H9 (cell line): ENCODE results near the gene DMXL2. TPM values are rescaled to one million over a fixed set of nuclear protein-coding genes. Genes with fewer than 3 reads are reported as not detected.

Experiments
- DNase-seq: peaks from one replicate; pipeline ENCODE4 v3.0.0-alpha.2; 2017
- H2AFZ ChIP-seq: one replicate; pipeline ENCODE4 v1.6.1; 2013; ENCODE audit warnings: mild to moderate bottlenecking, low read length, control low read depth, moderate library complexity
- H2AK5ac ChIP-seq: 2 replicates; pipeline ENCODE4 v1.6.1; 2013; ENCODE audit warnings: low read length, control low read depth, mixed read lengths; ENCODE audit not compliant: insufficient read length
- H2BK120ac ChIP-seq: one replicate; pipeline ENCODE4 v1.6.1; 2013; ENCODE audit warnings: low read depth, mild to moderate bottlenecking, low read length, control low read depth, inconsistent platforms; ENCODE audit not compliant: poor library complexity, severe bottlenecking
- H2BK12ac ChIP-seq: 2 replicates; pipeline ENCODE4 v1.6.1; 2013; ENCODE audit warnings: low read length, control low read depth, mixed read lengths, low read depth; ENCODE audit not compliant: insufficient read length
- H2BK15ac ChIP-seq: 2 replicates; pipeline ENCODE4 v1.6.1; 2013; ENCODE audit warnings: low read depth, low read length, control low read depth
- H2BK20ac ChIP-seq: one replicate; pipeline ENCODE4 v1.6.1; 2013; ENCODE audit warnings: low read depth, mild to moderate bottlenecking, low read length, control low read depth, inconsistent platforms; ENCODE audit not compliant: poor library complexity, severe bottlenecking
- H2BK5ac ChIP-seq: 2 replicates; pipeline ENCODE4 v1.6.1; 2013; ENCODE audit warnings: low read length, control low read depth, mixed read lengths; ENCODE audit not compliant: insufficient read length
- H3K14ac ChIP-seq: 2 replicates; pipeline ENCODE4 v1.6.1; 2013; ENCODE audit warnings: low read length, control low read depth; ENCODE audit not compliant: insufficient read depth
- H3K18ac ChIP-seq: 2 replicates; pipeline ENCODE4 v1.6.1; 2013; ENCODE audit warnings: low read depth, mild to moderate bottlenecking, mixed read lengths, low read length, control low read depth; ENCODE audit not compliant: insufficient read length
- H3K23ac ChIP-seq: 2 replicates; pipeline ENCODE4 v1.6.1; 2013; ENCODE audit warnings: low read length, control low read depth, mixed read lengths, low read depth; ENCODE audit not compliant: insufficient read length
- H3K23me2 ChIP-seq: 2 replicates; pipeline ENCODE4 v1.6.1; 2013; ENCODE audit warnings: low read depth, mild to moderate bottlenecking, mixed read lengths, low read length, control low read depth; ENCODE audit not compliant: insufficient read length, poor library complexity, severe bottlenecking
- H3K27ac ChIP-seq: 2 replicates; pipeline ENCODE4 v1.5.1; 2013; ENCODE audit warnings: low read length, control low read depth, mixed read lengths, low read depth; ENCODE audit not compliant: insufficient read length
- H3K27me3 ChIP-seq: 2 replicates; pipeline ENCODE4 v1.6.1; 2013; ENCODE audit warnings: low read length, control low read depth, inconsistent platforms; ENCODE audit not compliant: insufficient read depth
- H3K4ac ChIP-seq: 2 replicates; pipeline ENCODE4 v1.6.1; 2013; ENCODE audit warnings: low read depth, mild to moderate bottlenecking, control low read depth, inconsistent platforms, low read length, moderate library complexity
- H3K4me1 ChIP-seq: 2 replicates; pipeline ENCODE4 v1.6.1; 2013; ENCODE audit warnings: low read length, control low read depth, inconsistent platforms; ENCODE audit not compliant: insufficient read depth
- H3K4me2 ChIP-seq: 2 replicates; pipeline ENCODE4 v1.6.1; 2013; ENCODE audit warnings: low read length, control low read depth, mixed read lengths; ENCODE audit not compliant: insufficient read length, insufficient read depth
- H3K56ac ChIP-seq: 2 replicates; pipeline ENCODE4 v1.6.1; 2013; ENCODE audit warnings: low read depth, mild to moderate bottlenecking, mixed read lengths, low read length, control low read depth; ENCODE audit not compliant: insufficient read length
- H3K79me1 ChIP-seq: 2 replicates; pipeline ENCODE4 v1.6.1; 2013; ENCODE audit warnings: low read depth, mild to moderate bottlenecking, moderate library complexity, low read length, control low read depth, inconsistent platforms; ENCODE audit not compliant: insufficient read depth, poor library complexity, severe bottlenecking
- H3K79me2 ChIP-seq: 2 replicates; pipeline ENCODE4 v1.6.1; 2013; ENCODE audit warnings: low read length, control low read depth, inconsistent platforms; ENCODE audit not compliant: insufficient read depth
- H3K9ac ChIP-seq: 2 replicates; pipeline ENCODE4 v1.6.1; 2013; ENCODE audit warnings: low read length, control low read depth, mixed read lengths; ENCODE audit not compliant: insufficient read length; ENCODE audit errors: extremely low read depth
- H3K9me3 ChIP-seq: one replicate; pipeline ENCODE4 v1.6.1; 2013; ENCODE audit warnings: low read depth, low read length, inconsistent platforms; ENCODE audit not compliant: control insufficient read depth
- H3T11ph ChIP-seq: one replicate; pipeline ENCODE4 v1.6.1; 2013; ENCODE audit warnings: mild to moderate bottlenecking, low read length, control low read depth, inconsistent platforms
- H4K20me1 ChIP-seq: one replicate; pipeline ENCODE4 v1.6.1; 2013; ENCODE audit not compliant: control insufficient read depth, insufficient read length, insufficient read depth
- H4K5ac ChIP-seq: 2 replicates; pipeline ENCODE4 v1.6.1; 2013; ENCODE audit warnings: low read depth, mild to moderate bottlenecking, mixed read lengths, low read length, control low read depth; ENCODE audit not compliant: insufficient read length
- H4K8ac ChIP-seq: replicated peaks from 2 replicates; pipeline ENCODE4 v1.6.1; 2013; ENCODE audit warnings: low read length, control low read depth, mixed read lengths, low read depth; ENCODE audit not compliant: insufficient read length
- H4K91ac ChIP-seq: 2 replicates; pipeline ENCODE4 v1.6.1; 2013; ENCODE audit warnings: low read depth, mild to moderate bottlenecking, moderate library complexity, mixed read lengths, low read length, control low read depth; ENCODE audit not compliant: insufficient read length
- H3K27ac Mint-ChIP-seq, 3 experiments: 2 replicates in 2 of 3; 3 replicates in 1 of 3; pipeline ENCODE4 v1.8.0; 2020 to 2021; ENCODE audit warnings: mixed read lengths in 3 of 3, mild to moderate bottlenecking in 1 of 3, moderate library complexity in 1 of 3
- H3K27me3 Mint-ChIP-seq: 2 replicates; pipeline ENCODE4 v1.8.0; 2021; ENCODE audit warnings: low read depth, mild to moderate bottlenecking, moderate library complexity, mixed read lengths
- H3K36me3 Mint-ChIP-seq, 3 experiments: 2 replicates in 2 of 3; 3 replicates in 1 of 3; pipeline ENCODE4 v1.8.0; 2020 to 2021; ENCODE audit warnings: low read depth in 3 of 3, mixed read lengths in 3 of 3; ENCODE audit not compliant: insufficient read depth in 1 of 3
- H3K4me1 Mint-ChIP-seq, 2 experiments: 2 replicates each; pipeline ENCODE4 v1.8.0; 2020; ENCODE audit warnings: mixed read lengths in 2 of 2
- H3K4me3 Mint-ChIP-seq, 2 experiments: 2 replicates in 1 of 2; 3 replicates in 1 of 2; pipeline ENCODE4 v1.8.0; 2020 to 2021; ENCODE audit warnings: mild to moderate bottlenecking in 2 of 2, mixed read lengths in 2 of 2, moderate library complexity in 1 of 2
- H3K9me3 Mint-ChIP-seq, 2 experiments: 2 replicates in 1 of 2; 3 replicates in 1 of 2; pipeline ENCODE4 v1.8.0; 2020; ENCODE audit warnings: mild to moderate bottlenecking in 2 of 2, mixed read lengths in 2 of 2, moderate library complexity in 1 of 2
- CTCF ChIP-seq: fragments of 200-600 bp; sonication (generic); conservative IDR thresholded peaks from 3 replicates; pipeline ENCODE4 v1.8.0; 2021; ENCODE audit warnings: antibody characterized with exemption, mild to moderate bottlenecking
- WGBS: extraction: QIAGEN DNeasy Blood & Tissue Kit; methylation state at CpG from one replicate; pipeline ENCODE4 v1.1.7; 2013; ENCODE audit warnings: missing lambda C conversion rate, low lambda C conversion rate, mixed read lengths; ENCODE audit not compliant: insufficient read length; ENCODE audit errors: extremely low coverage; 5-methylcytosine and 5-hydroxymethylcytosine counted together
- total RNA-seq: library from RNA; stranded (reverse); gene quantifications from 2 replicates; pipeline ENCODE4 v1.2.1, GENCODE V29; 2021

DMXL2 gene
- total RNA-seq, 1 experiment from 2014 or later = 13.9 TPM

- Mint-ChIP-seq H3K4me3 (no peak overlapping the region), H3K27ac (no peak overlapping the region), H3K27me3 (peaks cover 13% of the 10 kb centered on the region), H3K36me3 (no peaks in the 10 kb centered on the region), H3K9me3 (no peaks in the 10 kb centered on the region), H3K4me1 (no peaks in the 10 kb centered on the region)
- no peak overlapping the region for H3K56ac ChIP-seq
- no peak overlapping the region for H4K8ac ChIP-seq
- H4K91ac ChIP-seq = no peak overlapping the region
- H3K27ac ChIP-seq = no peak overlapping the region
- H2BK5ac ChIP-seq = no peak overlapping the region
- H3K9ac ChIP-seq = no peak overlapping the region
- H3K18ac ChIP-seq = no peak overlapping the region
- H3T11ph ChIP-seq = no peak overlapping the region
- H2BK120ac ChIP-seq = no peak overlapping the region
- H3K23ac ChIP-seq = no peak overlapping the region
- H2AK5ac ChIP-seq = no peak overlapping the region
- H3K4me1 ChIP-seq = no peaks in the 10 kb centered on the region
- no peak overlapping the region for H2BK12ac ChIP-seq
- no CpG with 5 or more reads among the region's 1 CpG for WGBS
- H2BK15ac ChIP-seq = no peak overlapping the region
- no peak overlapping the region for H4K5ac ChIP-seq
- TF ChIP-seq CTCF = no peak
- DNase-seq = no peak
- no peak overlapping the region for H2BK20ac ChIP-seq
- H3K79me1 ChIP-seq = no peaks in the 10 kb centered on the region
- no peak overlapping the region for H3K4ac ChIP-seq
- no peaks in the 10 kb centered on the region for H3K79me2 ChIP-seq
- H3K23me2 ChIP-seq = no peaks in the 10 kb centered on the region
- no peaks in the 10 kb centered on the region for H3K9me3 ChIP-seq
- H3K27me3 ChIP-seq = no peaks in the 10 kb centered on the region
- H2AFZ ChIP-seq = no peak overlapping the region
- H4K20me1 ChIP-seq = no peaks in the 10 kb centered on the region
- no peak overlapping the region for H3K14ac ChIP-seq
- no peak overlapping the region for H3K4me2 ChIP-seq
Measured at GRCh38 chr15:51642696-51643095, 20.1 kb upstream of the DMXL2 start.
